ENCODE measurements around the gene SMIM45.
A peak's percentile ranks its signal among the peaks of the same experiment; 100 is the strongest.

The SMIM45 gene

DNA sequence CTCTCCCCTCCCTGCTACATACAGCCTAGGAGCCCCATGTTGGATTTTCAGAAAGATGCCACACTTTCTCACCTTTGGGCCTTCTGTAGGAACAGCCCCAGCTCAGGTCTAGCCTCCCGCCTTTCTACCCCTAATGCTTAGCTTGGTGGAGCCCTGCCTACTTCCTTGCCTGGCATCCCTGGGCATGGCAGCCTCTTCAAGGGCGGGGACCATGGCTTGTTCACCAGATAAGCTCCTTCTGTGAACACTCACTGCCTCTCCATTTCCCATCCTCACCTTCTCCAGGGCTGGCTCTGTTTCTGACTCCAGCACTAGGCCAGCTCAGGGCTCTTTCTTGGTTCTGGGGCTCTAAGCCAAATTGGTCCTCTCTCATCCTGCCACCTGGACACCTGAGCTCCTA, 18.7 kb downstream of the SMIM45 start:
- DNase-seq (ENCODE audit: low read depth), result no peak

DNA sequence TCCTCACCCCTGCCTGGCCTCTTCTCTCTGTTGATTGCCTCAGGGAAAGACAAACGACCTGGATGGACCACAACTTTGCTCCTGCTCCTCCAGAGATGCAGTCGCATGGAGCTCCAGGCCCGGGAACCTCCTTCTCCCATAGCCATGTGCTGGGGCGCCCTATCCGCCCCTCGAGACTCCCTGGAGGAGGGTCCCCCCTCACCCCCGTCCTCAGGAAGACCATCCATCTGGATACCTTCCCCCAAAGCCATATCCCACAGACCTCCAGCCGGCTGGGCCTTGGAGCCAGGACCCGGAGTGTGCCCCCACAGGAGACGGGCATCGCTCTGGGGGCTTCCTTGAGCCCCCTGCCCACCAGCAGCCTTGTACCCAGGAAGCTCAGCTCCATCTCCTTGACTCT, 19.5 kb downstream of the SMIM45 start:
- no peak for DNase-seq (ENCODE audit: low read depth)

DNA sequence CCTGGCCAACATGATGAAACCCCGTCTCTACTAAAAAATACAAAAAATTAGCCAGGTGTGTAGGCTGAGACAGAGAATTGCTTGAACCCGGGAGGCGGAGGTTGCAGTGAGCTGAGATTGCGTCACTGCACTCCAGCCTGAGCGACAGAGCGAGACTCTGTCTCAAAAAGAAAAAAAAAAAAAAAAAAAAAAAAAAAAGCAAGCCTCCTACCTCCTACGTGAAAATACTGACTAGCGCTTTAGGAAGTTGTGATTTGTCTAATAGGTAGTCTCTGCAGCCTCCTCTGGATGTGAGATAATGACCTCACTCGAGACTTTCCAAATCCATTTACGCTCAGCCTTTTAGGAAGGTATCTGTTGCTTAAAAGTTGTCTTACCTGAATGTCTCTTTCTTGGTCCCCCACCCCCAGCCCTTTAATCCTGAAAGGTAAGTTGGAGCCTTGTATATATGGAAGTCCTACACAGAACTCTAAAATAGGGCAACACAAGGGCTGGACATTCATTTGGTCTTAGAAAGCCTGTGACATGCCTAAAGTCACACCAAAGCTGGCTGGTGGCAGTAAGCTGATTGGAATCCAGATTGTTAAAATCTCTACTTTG, 22.8 kb downstream of the SMIM45 start:
- DNase-seq (ENCODE audit: low read depth), result no peak

DNA sequence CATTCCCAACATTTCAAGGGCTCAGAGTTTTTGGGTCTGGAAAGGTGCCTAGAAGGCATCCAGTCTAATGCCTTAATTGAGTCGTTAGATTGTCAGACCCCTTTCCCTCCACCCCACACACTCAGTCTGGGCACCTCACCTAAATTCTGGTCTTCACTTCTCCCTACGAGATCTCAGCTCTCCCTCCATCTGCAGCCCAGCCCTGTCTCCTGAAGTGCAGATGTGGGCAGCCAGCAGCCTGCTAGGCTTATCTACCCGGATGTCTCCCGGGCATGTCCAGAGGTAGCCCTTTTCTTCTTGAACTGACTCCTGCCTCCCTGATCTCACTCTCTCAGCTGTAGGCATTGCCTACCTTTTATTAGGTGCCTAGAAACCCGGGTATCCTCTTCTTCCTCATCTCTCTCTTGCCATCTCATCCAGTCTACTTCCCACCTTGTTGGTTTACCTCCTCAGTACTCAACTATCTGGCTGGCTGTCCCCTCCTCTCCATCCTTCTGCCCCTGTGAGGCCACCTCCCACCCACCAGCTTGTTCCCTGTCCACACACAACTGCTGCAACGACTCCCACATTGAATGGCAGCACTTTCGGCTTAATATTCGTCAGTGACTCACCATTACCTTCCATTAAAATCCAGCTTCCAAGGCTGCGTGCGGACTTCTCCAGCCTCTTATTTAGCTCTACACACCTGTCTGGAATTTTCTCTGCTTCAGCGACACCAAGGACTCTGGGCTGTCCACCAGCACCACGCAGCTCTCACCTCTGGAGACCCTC, 23.5 kb downstream of the SMIM45 start:
- DNase-seq (ENCODE audit: low read depth), result no peak

DNA sequence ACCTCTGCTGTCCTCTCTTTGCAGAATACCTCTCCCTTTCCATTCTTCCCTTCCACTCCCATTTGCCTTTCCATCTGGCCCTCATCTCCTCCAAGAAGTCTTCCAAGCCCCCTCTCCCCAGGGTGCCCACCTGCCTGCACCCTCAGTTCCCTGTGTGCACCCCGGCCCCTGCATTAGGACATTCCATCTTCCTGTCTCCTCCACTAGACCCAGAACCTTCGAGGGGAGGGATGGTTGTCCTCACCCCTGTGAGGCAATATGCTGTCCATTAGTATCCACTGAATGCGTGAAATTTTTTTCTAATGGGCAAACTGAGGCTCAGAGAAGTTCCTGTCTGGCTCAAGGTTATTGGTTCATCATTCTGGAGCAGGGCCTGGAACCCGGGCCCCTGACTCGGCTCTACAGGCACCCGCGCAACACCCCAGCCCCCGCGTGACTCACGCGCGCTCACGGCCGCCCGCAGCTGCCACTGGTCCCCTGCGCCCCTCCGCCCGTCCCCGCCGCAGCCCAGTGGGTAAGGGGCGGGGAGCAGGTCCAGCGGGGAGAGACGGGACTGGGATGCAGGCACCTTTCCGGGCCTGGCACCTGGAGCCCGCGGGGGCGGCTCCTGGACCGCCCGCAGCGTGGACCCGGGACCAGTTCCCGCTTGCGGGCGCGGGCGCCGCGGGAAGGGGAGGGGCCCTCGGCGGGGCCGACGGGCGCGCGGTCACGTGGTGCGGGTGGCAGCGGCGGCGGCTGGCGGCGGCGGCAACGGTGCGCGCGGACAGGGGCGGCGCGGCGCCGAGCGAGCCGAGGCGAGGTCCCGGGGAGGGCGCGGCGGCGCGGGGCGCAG, 24.3 kb downstream of the SMIM45 start:
- peak; percentile 37 for DNase-seq (ENCODE audit: low read depth)

DNA sequence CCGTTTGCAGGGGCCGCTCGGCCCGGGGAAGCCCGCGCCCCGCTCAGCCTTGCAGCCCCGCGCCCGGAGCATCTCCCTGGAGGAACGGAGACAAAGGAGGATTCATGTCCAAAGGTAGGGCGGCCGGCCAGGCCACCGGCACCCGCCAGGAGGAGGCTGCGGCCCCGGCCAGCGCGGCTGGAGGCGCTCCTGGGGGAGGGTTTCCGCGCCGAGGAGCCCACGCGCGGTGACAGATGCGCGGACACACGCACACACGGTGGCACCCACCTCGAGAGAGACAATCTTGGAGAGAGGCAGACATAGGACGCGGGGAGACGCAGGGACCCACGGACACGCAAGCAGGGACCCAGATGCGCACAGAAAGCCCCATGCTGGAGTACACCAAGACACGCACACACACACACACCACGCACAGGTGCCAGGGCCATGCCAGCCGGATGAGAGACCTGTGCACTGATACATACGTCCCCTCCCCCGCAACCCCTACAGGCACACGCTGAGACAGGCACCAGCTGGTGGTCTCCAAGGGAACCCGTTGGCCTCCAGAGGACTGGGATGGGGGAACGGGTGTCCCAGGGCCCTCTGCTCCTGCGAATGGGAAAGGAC, 25.1 kb downstream of the SMIM45 start:
- DNase-seq (ENCODE audit: low read depth), result no peak

DNA sequence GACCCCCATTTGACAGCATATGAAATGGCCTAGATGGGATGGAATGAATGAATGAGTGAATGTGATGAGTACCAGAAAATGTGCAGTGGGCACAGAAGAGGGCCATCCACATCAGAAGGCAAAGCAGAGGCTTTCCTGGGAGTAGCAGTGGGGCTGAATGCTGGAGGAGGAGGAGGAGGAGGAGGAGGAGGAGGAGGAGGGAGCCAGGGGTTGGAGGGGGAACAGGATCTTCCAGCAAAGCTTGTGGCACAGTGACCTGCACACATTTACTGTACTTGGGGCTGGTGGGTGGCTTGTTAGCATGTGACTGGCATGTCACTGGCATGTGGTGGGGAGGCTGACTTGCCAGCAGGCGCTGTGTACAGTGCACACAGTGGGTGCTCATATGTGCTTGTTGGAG, 26.8 kb downstream of the SMIM45 start:
- no peak for DNase-seq (ENCODE audit: low read depth)

DNA sequence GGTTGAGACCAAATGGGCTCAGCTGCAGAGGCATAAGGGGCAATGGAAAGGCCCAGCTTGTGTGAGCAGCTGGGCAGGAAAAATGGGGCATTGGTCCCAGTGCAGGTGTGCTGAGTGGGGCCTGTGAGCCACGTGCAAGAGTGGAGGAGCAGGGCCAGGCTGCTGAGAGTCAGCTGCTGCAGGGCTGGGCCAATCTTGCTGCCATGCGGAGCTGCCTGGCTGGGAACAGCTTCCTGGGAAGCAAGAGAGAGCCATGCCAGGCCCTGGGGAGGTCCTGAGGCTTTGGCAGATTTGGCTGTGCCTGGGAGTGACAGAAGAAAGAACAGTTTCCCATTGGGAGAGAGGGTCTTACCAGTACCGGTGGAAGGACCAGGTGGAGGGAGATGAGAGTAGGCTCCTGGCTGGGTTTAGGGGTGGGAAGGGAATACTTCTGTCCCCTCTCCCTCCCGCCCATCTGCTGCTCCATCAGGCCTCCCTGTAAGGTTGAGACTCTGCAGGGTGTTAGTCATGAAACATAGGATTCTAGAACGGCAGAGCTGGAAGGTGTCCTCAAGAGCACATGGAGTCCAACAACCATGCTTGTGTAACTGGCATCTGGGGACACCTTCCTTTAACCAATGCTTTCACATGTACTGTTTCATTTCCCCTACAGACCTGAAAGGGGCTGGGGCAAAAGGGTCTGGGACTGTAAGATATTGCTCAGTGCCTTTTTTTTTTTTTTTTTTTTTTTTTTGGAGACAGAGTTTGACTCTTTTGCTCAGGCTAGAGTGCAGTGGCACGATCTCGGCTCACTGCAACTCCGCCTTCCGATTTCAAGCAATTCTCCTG, 27.7 kb downstream of the SMIM45 start:
- no peak for DNase-seq (ENCODE audit: low read depth)

DNA sequence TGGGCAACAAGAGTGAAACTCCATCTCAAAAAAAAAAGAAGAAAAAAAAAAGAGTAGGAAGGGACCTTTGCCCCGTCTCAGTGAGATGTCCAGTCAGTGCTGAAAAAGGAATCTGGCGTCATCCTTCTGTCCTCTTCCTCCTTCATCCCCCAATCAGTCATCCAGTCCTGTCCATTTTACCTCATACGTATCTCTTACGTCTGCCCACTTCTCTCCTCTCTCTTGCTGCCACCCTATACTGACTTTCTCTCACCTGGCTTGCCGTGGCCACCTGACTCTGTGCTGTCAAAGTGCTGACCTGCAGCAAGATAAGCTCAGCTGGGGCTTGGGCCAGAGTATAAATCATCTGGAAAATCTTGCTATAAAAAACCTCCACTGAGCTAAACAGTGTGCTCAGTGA, 30.9 kb downstream of the SMIM45 start:
- DNase-seq (ENCODE audit: low read depth), result no peak

DNA sequence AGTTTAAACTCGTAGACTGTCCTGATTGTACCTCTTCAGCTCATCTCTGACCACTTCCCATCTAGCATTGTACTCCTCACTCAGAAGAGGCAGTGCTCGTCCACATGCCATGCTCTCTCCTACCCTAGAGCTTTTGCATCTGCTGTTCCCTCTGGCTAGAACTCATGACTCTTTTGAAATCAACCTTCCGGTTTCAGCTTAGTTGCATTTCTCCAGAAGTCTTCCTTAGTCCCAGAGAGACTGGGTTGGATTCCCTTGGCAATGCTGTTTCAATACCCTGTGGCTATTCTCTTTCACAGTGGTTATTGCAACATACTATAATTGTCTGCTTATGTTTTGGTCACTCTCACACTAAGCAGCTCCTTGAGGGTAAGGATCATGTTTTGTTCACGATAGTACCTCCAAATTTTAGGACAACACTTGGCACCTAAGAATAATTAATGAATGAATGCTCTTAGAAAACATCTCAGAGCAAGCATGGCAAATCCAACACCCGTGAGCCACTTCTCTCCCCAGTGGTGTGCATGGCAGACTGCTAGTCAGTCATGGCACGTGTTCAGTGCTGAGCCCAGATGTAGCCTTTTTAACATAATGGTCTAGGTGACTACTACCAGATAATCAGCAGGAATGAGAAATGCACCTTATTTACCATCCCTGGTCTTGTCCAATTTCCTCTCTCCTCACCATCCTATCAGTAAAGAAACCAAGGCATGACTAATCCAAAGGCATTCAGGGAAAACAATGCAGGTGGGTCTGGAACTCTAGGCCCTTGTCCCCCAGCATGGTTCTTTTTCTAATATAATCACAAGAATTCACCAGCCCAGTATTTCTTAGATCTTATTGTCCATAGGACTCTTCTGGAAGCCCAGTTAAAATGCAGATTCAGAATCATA, 31.8 kb downstream of the SMIM45 start:
- no peak for DNase-seq (ENCODE audit: low read depth)

DNA sequence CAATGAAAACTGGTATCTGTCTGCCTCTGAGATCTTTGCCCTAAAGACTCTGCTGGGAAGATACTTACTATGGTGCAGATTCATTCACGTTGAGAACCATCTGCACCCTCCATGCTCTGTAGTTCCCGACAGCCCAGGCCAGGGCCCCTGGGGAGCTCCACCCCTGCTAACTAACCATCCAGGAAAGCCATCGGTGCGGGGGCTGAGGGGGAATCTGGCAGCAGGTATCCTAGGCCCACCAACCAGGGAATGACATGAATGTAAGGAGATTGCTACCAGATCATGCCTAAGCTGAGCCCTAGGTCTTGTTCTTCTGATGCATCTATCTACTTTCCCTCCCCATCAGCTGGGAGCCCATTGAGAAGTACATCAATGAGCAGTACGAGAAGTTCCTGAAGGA, 35.3 kb downstream of the SMIM45 start:
- DNase-seq (ENCODE audit: low read depth), result no peak

DNA sequence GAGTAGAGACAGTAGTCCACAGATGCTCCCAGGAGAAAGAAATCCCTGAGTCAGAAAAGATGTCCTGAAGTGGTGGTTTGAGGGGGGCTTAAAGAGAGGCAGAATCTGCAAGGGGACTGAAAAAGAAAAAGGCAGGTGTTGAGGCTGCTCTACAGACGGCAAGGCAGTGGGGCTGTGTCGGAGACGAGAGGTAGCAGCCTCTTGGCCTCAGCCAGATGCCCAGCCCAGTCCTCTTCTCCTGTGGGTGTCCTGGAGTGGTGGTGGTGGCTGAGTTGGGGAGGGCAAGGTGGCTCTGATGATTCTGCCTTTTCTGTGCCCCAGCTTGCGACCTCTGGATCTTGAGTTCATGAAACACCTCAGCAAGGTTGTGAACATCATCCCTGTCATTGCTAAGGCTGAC, 37.3 kb downstream of the SMIM45 start:
- DNase-seq (ENCODE audit: low read depth), result no peak

DNA sequence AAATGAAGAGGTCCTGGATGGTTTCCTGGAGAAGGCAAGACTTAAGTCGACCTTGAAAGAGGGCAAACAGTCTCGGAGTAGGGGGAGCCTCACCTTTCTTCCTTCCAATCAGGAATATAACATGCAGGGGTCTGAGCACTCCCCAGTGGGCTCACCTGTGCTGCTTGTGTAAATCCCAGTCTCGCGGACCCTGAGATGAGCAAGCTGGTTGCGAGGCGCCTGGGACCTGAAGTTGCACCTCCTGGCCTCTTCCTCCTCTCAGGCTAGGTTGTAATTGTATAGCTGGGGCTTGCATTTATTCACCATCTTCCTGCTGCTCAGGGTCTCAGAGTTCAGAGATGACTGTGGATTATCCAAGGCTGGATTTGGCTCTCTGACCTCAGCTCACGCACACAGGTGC, 39.2 kb downstream of the SMIM45 start:
- DNase-seq (ENCODE audit: low read depth), result no peak

DNA sequence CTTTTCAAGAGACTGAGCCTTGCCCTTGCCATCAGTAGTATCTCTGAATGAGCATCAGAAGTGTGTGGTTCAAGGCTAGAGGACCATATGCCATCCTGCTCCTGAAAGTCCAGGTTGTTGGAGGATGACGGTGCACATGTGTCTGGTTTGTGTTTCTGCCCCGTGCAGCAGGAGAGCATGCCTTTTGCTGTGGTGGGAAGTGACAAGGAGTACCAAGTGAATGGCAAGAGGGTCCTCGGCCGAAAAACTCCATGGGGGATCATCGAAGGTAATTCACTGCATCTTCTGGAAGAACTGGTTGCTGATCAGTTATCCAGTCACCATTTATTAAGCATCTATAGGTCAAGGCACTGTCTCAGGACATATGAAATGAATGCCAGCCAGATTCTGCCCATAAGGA, 40.5 kb downstream of the SMIM45 start:
- DNase-seq (ENCODE audit: low read depth), result no peak

DNA sequence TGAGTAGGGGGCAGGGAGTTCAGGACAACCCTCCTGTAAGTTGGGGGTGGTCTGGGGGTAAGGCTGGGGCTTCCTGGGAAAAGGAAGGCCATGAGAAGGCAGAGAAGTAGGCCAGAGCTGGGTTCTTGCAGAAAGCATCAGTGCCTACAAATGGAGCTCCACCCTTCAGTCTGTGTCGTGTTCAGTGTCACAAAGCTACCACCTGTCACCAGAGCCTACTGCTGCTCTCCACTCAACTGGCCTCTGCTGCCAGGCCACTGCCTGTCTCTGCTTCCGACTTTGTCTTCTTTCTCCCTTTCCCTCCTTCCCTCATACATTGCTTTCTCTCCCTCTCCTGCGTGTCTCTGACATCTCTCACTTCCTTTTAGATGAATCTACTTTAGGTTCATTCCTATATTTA, 43.3 kb downstream of the SMIM45 start:
- no peak for DNase-seq (ENCODE audit: low read depth)

DNA sequence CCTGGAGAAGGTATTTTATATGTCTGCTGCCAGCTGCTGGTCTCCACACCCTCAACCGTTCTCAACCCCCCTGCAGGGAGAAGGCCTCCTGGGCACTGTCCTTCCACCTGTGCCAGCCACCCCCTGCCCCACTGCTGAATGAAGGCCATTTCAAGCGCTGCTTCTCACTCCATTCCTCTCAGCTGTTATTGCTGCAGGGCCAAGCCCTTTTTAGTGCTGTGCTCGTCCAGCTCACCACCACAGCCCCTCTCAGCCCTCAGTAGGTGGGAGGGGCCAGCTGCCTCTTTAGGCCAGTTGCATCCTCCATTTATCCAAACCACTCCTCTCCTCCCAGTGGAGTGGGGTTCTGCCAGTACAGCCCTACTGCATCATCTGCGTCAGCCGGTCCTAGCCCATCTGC, 44.9 kb downstream of the SMIM45 start:
- no peak for DNase-seq (ENCODE audit: low read depth)

DNA sequence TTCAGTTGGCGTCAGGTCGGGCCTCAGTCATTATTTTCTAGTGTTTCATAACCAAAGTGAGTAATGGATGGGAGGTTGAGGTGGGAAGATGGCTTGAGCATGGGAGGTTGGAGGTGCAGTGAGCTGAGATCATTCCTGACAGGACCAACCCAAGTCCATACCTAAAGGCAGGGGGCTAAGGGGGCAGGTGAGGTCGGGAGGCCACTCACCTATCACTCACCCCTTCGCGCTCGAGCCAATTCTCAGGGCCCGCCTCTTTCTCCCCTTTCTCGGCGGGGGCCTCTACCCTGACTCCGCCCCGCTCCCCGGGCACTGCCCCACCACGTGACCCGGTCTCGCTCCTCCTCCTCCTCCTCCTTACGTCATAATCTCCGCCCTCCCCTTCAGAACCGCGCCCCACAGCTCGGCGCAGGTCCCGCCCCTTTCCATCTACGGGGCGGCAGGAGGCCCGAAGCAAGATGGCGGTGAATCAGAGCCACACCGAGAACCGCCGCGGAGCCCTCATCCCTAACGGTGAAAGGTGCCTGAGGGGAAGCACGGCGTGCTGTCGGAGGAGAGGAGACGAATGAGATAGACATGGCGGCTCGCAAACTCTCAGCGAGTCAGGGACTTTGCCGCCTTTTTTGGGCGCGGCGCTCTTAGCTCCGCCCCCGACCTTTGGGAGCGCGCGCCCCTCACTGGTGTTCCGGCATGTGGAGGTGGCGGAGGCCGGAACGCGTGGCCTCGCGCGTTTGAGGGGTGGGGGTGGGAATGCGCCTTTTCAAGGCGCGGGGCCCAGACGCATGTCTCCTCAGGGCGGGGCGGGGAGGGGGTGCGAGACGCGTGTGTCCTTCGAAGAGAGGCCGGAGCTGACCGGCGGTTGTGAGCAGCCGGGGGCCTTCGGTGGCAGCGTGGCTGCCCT, 46.7 kb downstream of the SMIM45 start, which contains the start of gene WBP2NL:
Gene WBP2NL, plus strand, starts transcription at position 428 of the 901 bp plus-strand sequence. Its CDS starts 31 bp downstream, at position 459.
- DNase-seq (ENCODE audit: low read depth), result peak; percentile 81

DNA sequence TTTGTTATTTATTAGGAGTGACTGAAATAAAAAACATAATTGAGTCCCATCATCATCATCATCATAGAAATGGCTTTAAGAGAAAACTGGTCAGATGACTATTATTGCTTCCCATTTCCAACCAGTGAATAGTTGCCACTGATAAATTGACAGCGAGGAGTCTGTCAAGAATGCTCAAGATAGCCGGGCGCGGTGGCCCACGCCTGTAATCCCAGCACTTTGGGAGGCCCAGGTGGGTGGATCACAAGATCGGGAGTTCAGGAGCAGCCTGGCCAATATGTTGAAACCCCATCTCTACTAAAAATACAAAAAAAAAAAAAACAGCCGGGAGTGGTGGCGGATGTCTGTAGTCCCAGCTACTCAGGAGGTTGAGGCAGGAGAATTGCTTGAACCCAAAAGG, 48.5 kb downstream of the SMIM45 start:
- no peak for DNase-seq (ENCODE audit: low read depth)

DNA sequence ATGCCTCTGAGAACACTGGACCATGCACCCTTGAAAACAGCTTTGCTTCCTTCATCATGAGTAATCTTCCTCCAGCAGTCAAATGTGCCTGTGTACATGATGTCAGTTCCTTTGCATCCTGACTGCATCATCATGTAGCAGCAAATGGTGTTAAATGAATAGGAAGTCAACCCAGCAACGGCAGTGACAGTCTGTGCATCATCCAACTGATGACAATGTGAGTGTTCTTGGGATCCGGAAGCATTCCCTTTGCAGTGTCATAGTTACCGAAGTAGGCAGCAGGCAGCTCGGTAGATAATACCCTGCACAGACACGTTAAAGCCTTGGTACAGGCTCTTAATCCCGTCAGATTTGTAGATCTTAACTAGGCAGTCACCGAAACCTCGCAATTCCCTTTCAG, 49.2 kb downstream of the SMIM45 start:
- DNase-seq (ENCODE audit: low read depth), result no peak

DNA sequence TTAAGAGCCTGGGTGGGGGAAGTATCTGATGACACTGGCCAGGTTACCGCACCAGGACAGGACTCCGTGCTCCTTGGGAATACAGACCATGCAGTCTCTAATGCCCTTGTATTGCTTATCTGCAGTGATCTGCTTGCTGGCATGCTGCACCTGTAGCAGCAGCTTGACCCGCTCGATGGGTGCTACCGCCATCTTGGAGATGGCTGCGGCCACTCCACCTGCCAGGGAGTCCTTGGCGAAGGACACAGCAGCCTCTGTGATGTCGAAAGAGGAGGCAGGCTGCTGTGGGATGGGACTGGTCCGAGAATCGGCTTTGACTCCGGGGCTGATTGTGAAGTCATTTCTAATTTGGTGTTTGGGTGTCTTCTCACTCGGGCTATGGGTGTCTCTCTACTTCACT, 49.8 kb downstream of the SMIM45 start:
- DNase-seq (ENCODE audit: low read depth), result no peak
